CD14-positive monocyte (primary cell): ENCODE data around the gene UBIAD1. TPM values are rescaled to one million over a fixed set of nuclear protein-coding genes. Genes with fewer than 3 reads are reported as not detected.

ENCODE experiments used
- DNase-seq, 3 donors: peaks; one replicate each; pipeline ENCODE4 v3.0.0-alpha.2; 2011 to 2022
- H2AFZ ChIP-seq: 2 replicates; pipeline ENCODE4 v1.6.0; 2012; ENCODE audit warnings: mild to moderate bottlenecking, low read depth, low read length, inconsistent platforms; ENCODE audit not compliant: insufficient read depth, poor library complexity, severe bottlenecking
- H3K27ac ChIP-seq, 2 donors: 1 replicate in 1 of 2; 2 replicates in 1 of 2; pipeline ENCODE4 v1.5.1; 2012 to 2013; ENCODE audit warnings: low read length in 2 of 2, control low read depth in 1 of 2, inconsistent platforms in 1 of 2, low read depth in 1 of 2, mild to moderate bottlenecking in 1 of 2
- H3K27me3 ChIP-seq, 2 donors: one replicate each; pipeline versions ENCODE4 v1.6.0 to v1.6.1; 2011 to 2013; ENCODE audit warnings: low read length in 2 of 2; ENCODE audit not compliant: control insufficient read depth in 2 of 2, insufficient read depth in 2 of 2
- H3K36me3 ChIP-seq, 2 donors: replicated peaks in 1 of 2; 1 replicate in 1 of 2; 2 replicates in 1 of 2; pipeline versions ENCODE4 v1.5.1 to v1.6.1; 2012 to 2013; ENCODE audit warnings: low read length in 2 of 2, control low read depth in 1 of 2, inconsistent platforms in 1 of 2, mild to moderate bottlenecking in 1 of 2; ENCODE audit not compliant: insufficient read depth in 2 of 2, control insufficient read depth in 1 of 2
- H3K4me1 ChIP-seq, 2 donors: 1 replicate in 1 of 2; 2 replicates in 1 of 2; pipeline versions ENCODE4 v1.5.1 to v1.6.1; 2012 to 2013; ENCODE audit warnings: low read length in 2 of 2, control low read depth in 1 of 2, inconsistent platforms in 1 of 2, mild to moderate bottlenecking in 1 of 2, moderate library complexity in 1 of 2; ENCODE audit not compliant: insufficient read depth in 2 of 2, control insufficient read depth in 1 of 2
- H3K4me2 ChIP-seq: replicated peaks from 2 replicates; pipeline ENCODE3; 2012; ENCODE audit warnings: low read length, moderate library complexity, mild to moderate bottlenecking; ENCODE audit not compliant: poor library complexity, severe bottlenecking; ENCODE audit errors: extremely low read depth
- H3K4me3 ChIP-seq, 3 experiments: fragments of 200-600 bp in 1 of 3; sonication (generic) in 1 of 3; replicated peaks in 1 of 3; 1 replicate in 2 of 3; 2 replicates in 1 of 3; pipeline ENCODE4 v1.5.1; 2011 to 2013; ENCODE audit warnings: low read length in 3 of 3, mild to moderate bottlenecking in 3 of 3, control low read depth in 2 of 3, low read depth in 2 of 3, inconsistent platforms in 1 of 3, moderate library complexity in 1 of 3
- H3K79me2 ChIP-seq: 2 replicates; pipeline ENCODE4 v1.6.0; 2012; ENCODE audit warnings: mild to moderate bottlenecking, control low read depth, inconsistent platforms, low read length, moderate library complexity; ENCODE audit not compliant: insufficient read depth
- H3K9ac ChIP-seq: 2 replicates; pipeline ENCODE4 v1.6.0; 2017; ENCODE audit warnings: low read length, mild to moderate bottlenecking; ENCODE audit not compliant: insufficient read depth, poor library complexity, severe bottlenecking
- H3K9me3 ChIP-seq, 2 donors: replicated peaks in 1 of 2; 1 replicate in 1 of 2; 2 replicates in 1 of 2; pipeline versions ENCODE4 v1.5.1 to v1.6.1; 2012 to 2013; ENCODE audit warnings: low read length in 2 of 2, control low read depth in 1 of 2; ENCODE audit not compliant: control insufficient read depth in 1 of 2, insufficient read depth in 1 of 2
- H4K20me1 ChIP-seq: 2 replicates; pipeline ENCODE4 v1.6.0; 2012; ENCODE audit warnings: mild to moderate bottlenecking, low read length, control low read depth, moderate library complexity; ENCODE audit not compliant: insufficient read depth
- H3K27ac Mint-ChIP-seq, 7 donors: one replicate each; pipeline ENCODE4 v1.8.0; 2020; ENCODE audit warnings: mild to moderate bottlenecking in 7 of 7, mixed read lengths in 7 of 7, moderate library complexity in 6 of 7, inconsistent platforms in 2 of 7
- H3K27me3 Mint-ChIP-seq, 3 donors: one replicate each; pipeline ENCODE4 v1.8.0; 2021 to 2022; ENCODE audit warnings: low read depth in 3 of 3, mild to moderate bottlenecking in 3 of 3, mixed read lengths in 3 of 3, moderate library complexity in 3 of 3, inconsistent platforms in 1 of 3
- H3K36me3 Mint-ChIP-seq, 2 donors: one replicate each; pipeline ENCODE4 v1.8.0; 2020; ENCODE audit warnings: mixed read lengths in 2 of 2, inconsistent platforms in 1 of 2, mild to moderate bottlenecking in 1 of 2
- H3K4me1 Mint-ChIP-seq: one replicate; pipeline ENCODE4 v1.8.0; 2020; ENCODE audit warnings: mild to moderate bottlenecking, mixed read lengths
- H3K4me3 Mint-ChIP-seq, 2 donors: one replicate each; pipeline ENCODE4 v1.8.0; 2020; ENCODE audit warnings: mild to moderate bottlenecking in 2 of 2, mixed read lengths in 2 of 2, moderate library complexity in 1 of 2
- H3K9me3 Mint-ChIP-seq, 7 donors: one replicate each; pipeline ENCODE4 v1.8.0; 2020 to 2022; ENCODE audit warnings: mixed read lengths in 7 of 7, mild to moderate bottlenecking in 6 of 7, moderate library complexity in 6 of 7, inconsistent platforms in 2 of 7
- CTCF ChIP-seq: fragments of 200-600 bp; IDR thresholded peaks from one replicate; pipeline ENCODE4 v1.8.0; 2022; ENCODE audit warnings: antibody characterized with exemption, mild to moderate bottlenecking
- WGBS: methylation state at CpG from one replicate; pipeline ENCODE4 v1.1.5; 2013; ENCODE audit warnings: missing lambda C conversion rate; ENCODE audit not compliant: insufficient coverage; 5-methylcytosine and 5-hydroxymethylcytosine counted together
- intact Hi-C, 2 donors: fragments of 100-400 bp; cut with micrococcal nuclease; formaldehyde crosslinking; loops; one replicate each; pipeline versions ENCODE4 v1.15.0 to v1.15.1; 2023
- polyA plus RNA-seq, 3 donors: library from polyadenylated mRNA; depleted of rRNA in 1 of 3; unstranded in 2 of 3; stranded (reverse) in 1 of 3; fragments of 300-500 nt in 2 of 3; fragments of >200 nt in 1 of 3; fragmentation: Illumina TruSeq in 2 of 3; gene quantifications; 1 replicate in 2 of 3; 2 replicates in 1 of 3; pipeline ENCODE4 v1.2.3, GENCODE V29; 2012 to 2021

The UBIAD1 gene
- polyA plus RNA-seq, 3 donors = 4.3 to 10.5 (median 9.8) TPM

- H3K9me3 Mint-ChIP-seq = no peaks in the 10 kb centered on the region
- H3K4me3 Mint-ChIP-seq = no peak overlapping the region
- intact Hi-C loops = loop anchor here in 1 of 2 donors (10.0 kb wide), 1 partner anchor 626 kb away; no protein-coding TSS in a partner anchor
- Histone ChIP-seq H3K4me1 (peaks cover 33 to 38% of the 10 kb centered on the region in 2 donors), H3K9ac (no peak overlapping the region), H4K20me1 (no peaks in the 10 kb centered on the region), H3K79me2 (peaks cover 40% of the 10 kb centered on the region), H3K27me3 (no peaks in the 10 kb centered on the region), H2AFZ (no peak overlapping the region), H3K4me2 (no peak overlapping the region), H3K36me3 (peaks cover 8 to 50% of the 10 kb centered on the region in 2 donors), H3K4me3 (no peak overlapping the region), H3K27ac (no peak overlapping the region), H3K9me3 (no peaks in the 10 kb centered on the region)
- no peak for TF ChIP-seq CTCF
- no peak for DNase-seq
- no peak overlapping the region for H3K27ac Mint-ChIP-seq
- 100% methylated on average over 5 of the region's 5 CpGs for WGBS
- peaks cover 0 to 4% (median 0%) of the 10 kb centered on the region in 3 donors for H3K27me3 Mint-ChIP-seq
- peaks cover 45 to 47% of the 10 kb centered on the region in 2 donors for H3K36me3 Mint-ChIP-seq
- peaks cover 44% of the 10 kb centered on the region for H3K4me1 Mint-ChIP-seq
Measured at GRCh38 chr1:11279152-11279551, 6.2 kb downstream of the UBIAD1 start.

- Histone ChIP-seq H3K79me2 (peaks cover 35% of the 10 kb centered on the region), H3K9ac (no peak overlapping the region), H3K27me3 (no peaks in the 10 kb centered on the region), H3K4me3 (no peak overlapping the region), H3K4me2 (no peak overlapping the region), H3K4me1 (peaks cover 28 to 33% of the 10 kb centered on the region in 2 donors), H3K36me3 (peaks cover 8 to 50% of the 10 kb centered on the region in 2 donors), H2AFZ (no peak overlapping the region), H4K20me1 (no peaks in the 10 kb centered on the region), H3K27ac (peak overlapping the region in 1 of 2 donors; percentile 67), H3K9me3 (no peaks in the 10 kb centered on the region)
- peaks cover 44 to 48% of the 10 kb centered on the region in 2 donors for H3K36me3 Mint-ChIP-seq
- intact Hi-C loops = loop anchor here in 1 of 2 donors (10.0 kb wide), 1 partner anchor 625 kb away; no protein-coding TSS in a partner anchor
- TF ChIP-seq CTCF = no peak
- no peak overlapping the region for H3K4me3 Mint-ChIP-seq
- peaks cover 0 to 4% (median 0%) of the 10 kb centered on the region in 3 donors for H3K27me3 Mint-ChIP-seq
- H3K27ac Mint-ChIP-seq = peak overlapping the region in 2 of 7 donors; percentile 55 to 72
- peaks cover 42% of the 10 kb centered on the region for H3K4me1 Mint-ChIP-seq
- no peak for DNase-seq
- no peaks in the 10 kb centered on the region for H3K9me3 Mint-ChIP-seq
- no CpG with 5 or more reads among the region's 1 CpG for WGBS
Measured at GRCh38 chr1:11279630-11280029, 6.6 kb downstream of the UBIAD1 start.
